WTC11 (cell line): ENCODE results near the gene TP53I13. TPM values are rescaled to one million over a fixed set of nuclear protein-coding genes. Genes with fewer than 3 reads are reported as not detected.

Experiments used
- ATAC-seq: fragments of 200-7000 bp; cut with Tn5 transposase; 2 replicates; pipeline ENCODE4 v1.10.0; 2021; ENCODE audit warnings: mild to moderate bottlenecking, moderate library complexity
- CTCF ChIA-PET: fragments of 300-600 bp; sonication (Branson Sonifier 250); formaldehyde crosslinking; loops from one replicate; lab custom pipeline; 2021; ENCODE audit warnings: antibody characterized with exemption; lab: Charles Lee
- POLR2A ChIA-PET: fragments of 350-600 bp; sonication (Branson Sonifier 250); formaldehyde crosslinking; loops from one replicate; lab custom pipeline; 2021; ENCODE audit warnings: antibody characterized with exemption; lab: Charles Lee
- DNase-seq: peaks from one replicate; pipeline ENCODE4 v3.0.0; 2021; ENCODE audit warnings: low spot score
- H3K27ac Mint-ChIP-seq: 2 replicates; pipeline ENCODE4 v1.8.0; 2021; ENCODE audit warnings: mixed read lengths
- H3K27me3 Mint-ChIP-seq: 2 replicates; pipeline ENCODE4 v1.8.0; 2021; ENCODE audit warnings: low read depth, mild to moderate bottlenecking, moderate library complexity, mixed read lengths
- H3K36me3 Mint-ChIP-seq: 2 replicates; pipeline ENCODE4 v1.8.0; 2021; ENCODE audit warnings: mixed read lengths
- H3K4me1 Mint-ChIP-seq: 2 replicates; pipeline ENCODE4 v1.8.0; 2022; ENCODE audit warnings: mixed read lengths
- H3K4me3 Mint-ChIP-seq: 2 replicates; pipeline ENCODE4 v1.8.0; 2021; ENCODE audit warnings: mild to moderate bottlenecking, moderate library complexity, mixed read lengths
- H3K9me3 Mint-ChIP-seq: 2 replicates; pipeline ENCODE4 v1.8.0; 2021; ENCODE audit warnings: mixed read lengths
- CTCF ChIP-seq: fragments of 200-600 bp; IDR thresholded peaks from 2 replicates; pipeline ENCODE4 v1.8.0; 2022; ENCODE audit warnings: antibody characterized with exemption
- E2F1 ChIP-seq: sonication (generic); formaldehyde crosslinking; IDR thresholded peaks from 2 replicates; pipeline ENCODE4 v1.8.0; 2022; ENCODE audit warnings: mild to moderate bottlenecking, missing genetic modification reagents
- FOXK1 ChIP-seq: sonication (generic); formaldehyde crosslinking; IDR thresholded peaks from 2 replicates; pipeline ENCODE4 v1.8.0; 2022; ENCODE audit warnings: mild to moderate bottlenecking, moderate library complexity, missing genetic modification reagents
- GRHL2 ChIP-seq: fragments of 250-450 bp; sonication (Bioruptor Pico); IDR thresholded peaks from 2 replicates; pipeline ENCODE4 v1.8.0; 2022; ENCODE audit warnings: mild to moderate bottlenecking, moderate library complexity; ENCODE audit not compliant: insufficient replicate concordance, severe bottlenecking
- NFE2L1 ChIP-seq: sonication (generic); formaldehyde crosslinking; IDR thresholded peaks from 2 replicates; pipeline ENCODE4 v1.8.1; 2023; ENCODE audit warnings: missing genetic modification reagents
- NR1H2 ChIP-seq: sonication (generic); formaldehyde crosslinking; IDR thresholded peaks from 2 replicates; pipeline ENCODE4 v1.9.0; 2021; ENCODE audit warnings: mild to moderate bottlenecking, moderate library complexity, missing genetic modification reagents
- OVOL2 ChIP-seq: fragments of 250-450 bp; sonication (Bioruptor Pico); IDR thresholded peaks from 2 replicates; pipeline ENCODE4 v1.9.0; 2021; ENCODE audit warnings: mild to moderate bottlenecking, borderline replicate concordance
- PRRX2 ChIP-seq: fragments of 250-450 bp; sonication (Bioruptor Pico); IDR thresholded peaks from 2 replicates; pipeline ENCODE4 v1.8.0; 2021; ENCODE audit warnings: mild to moderate bottlenecking
- SMAD3 ChIP-seq: sonication (generic); formaldehyde crosslinking; IDR thresholded peaks from 2 replicates; pipeline ENCODE4 v1.8.0; 2022; ENCODE audit warnings: missing genetic modification reagents, mild to moderate bottlenecking, borderline replicate concordance
- TCF7 ChIP-seq: sonication (generic); formaldehyde crosslinking; IDR thresholded peaks from 2 replicates; pipeline ENCODE4 v1.8.0; 2022; ENCODE audit warnings: mild to moderate bottlenecking, low read depth, missing genetic modification reagents, moderate library complexity
- TEAD1 ChIP-seq: sonication (generic); formaldehyde crosslinking; IDR thresholded peaks from 2 replicates; pipeline ENCODE4 v1.8.0; 2022; ENCODE audit warnings: mild to moderate bottlenecking, missing genetic modification reagents
- ZSCAN18 ChIP-seq: fragments of 250-450 bp; sonication (Bioruptor Pico); IDR thresholded peaks from 2 replicates; pipeline ENCODE4 v2.1.2; 2022; ENCODE audit warnings: mild to moderate bottlenecking, moderate library complexity
- total RNA-seq: library from RNA; stranded (reverse); gene quantifications from 3 replicates; pipeline ENCODE4 v1.2.3, GENCODE V29; 2021
- TF ChIP-seq, protein P1 (sequence below): sonication (generic); formaldehyde crosslinking; IDR thresholded peaks from 2 replicates; pipeline ENCODE4 v1.8.0; 2023; ENCODE audit warnings: missing genetic modification reagents
- TF ChIP-seq, protein P2 (sequence below): sonication (generic); formaldehyde crosslinking; IDR thresholded peaks from 2 replicates; pipeline ENCODE4 v1.8.0; 2022; ENCODE audit warnings: missing genetic modification reagents
- TF ChIP-seq, protein P3 (sequence below): sonication (generic); formaldehyde crosslinking; IDR thresholded peaks from 2 replicates; pipeline ENCODE4 v1.8.0; 2023; ENCODE audit warnings: mild to moderate bottlenecking, missing genetic modification reagents

TP53I13 gene
- total RNA-seq, 1 experiment from 2014 or later, result 41.9 TPM

GRCh38 chr17:29617481-29618271 lies 49.2 kb downstream of the TP53I13 start (continued):
- TF ChIP-seq CTCF (peak; percentile 43; the same call in 1 of the 2 replicates), E2F1 (CRISPR knock-in tag) (0 out of 2 replicates have a peak, but pooled peaks have one; percentile 27), NR1H2 (CRISPR knock-in tag) (no peak), NFE2L1 (no peak), TEAD1 (CRISPR knock-in tag) (no peak), PRRX2 (CRISPR knock-in tag) (no peak)
- TF ChIP-seq, protein P1, sequence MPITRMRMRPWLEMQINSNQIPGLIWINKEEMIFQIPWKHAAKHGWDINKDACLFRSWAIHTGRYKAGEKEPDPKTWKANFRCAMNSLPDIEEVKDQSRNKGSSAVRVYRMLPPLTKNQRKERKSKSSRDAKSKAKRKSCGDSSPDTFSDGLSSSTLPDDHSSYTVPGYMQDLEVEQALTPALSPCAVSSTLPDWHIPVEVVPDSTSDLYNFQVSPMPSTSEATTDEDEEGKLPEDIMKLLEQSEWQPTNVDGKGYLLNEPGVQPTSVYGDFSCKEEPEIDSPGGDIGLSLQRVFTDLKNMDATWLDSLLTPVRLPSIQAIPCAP (CRISPR knock-in tag), result no peak

- no peaks in the 10 kb centered on the region for H3K9me3 Mint-ChIP-seq
- DNase-seq, result no peak
- no peak overlapping the region for H3K27ac Mint-ChIP-seq
- H3K4me1 Mint-ChIP-seq, result peaks cover 59% of the 10 kb centered on the region
- CTCF ChIA-PET, result interaction anchor here (0.7 to 9.2 kb wide), 45 partner anchors 11 to 502 kb away, joined by 3 to 272 read pairs (median 6); partner anchors contain the start of genes ABHD15, ANKRD13B, NUFIP2 and SSH2
- no peak for TF ChIP-seq SMAD3
- no peak for TF ChIP-seq OVOL2 (CRISPR knock-in tag)
- no peak for TF ChIP-seq E2F1 (CRISPR knock-in tag)
- 0 out of 2 replicates have a peak, but pooled peaks have one; percentile 3 for TF ChIP-seq FOXK1 (CRISPR knock-in tag)
- no peak for TF ChIP-seq ZSCAN18 (CRISPR knock-in tag)
- TF ChIP-seq, protein P1 (CRISPR knock-in tag), result 0 out of 2 replicates have a peak, but pooled peaks have one; percentile 41
- POLR2A ChIA-PET, result interaction anchor here (1.0 to 2.1 kb wide), 3 partner anchors 27 to 312 kb away, joined by 3 to 12 read pairs (median 3); partner anchors contain the start of genes ANKRD13B and SSH2
- peaks cover 89% of the 10 kb centered on the region for H3K27me3 Mint-ChIP-seq
- H3K36me3 Mint-ChIP-seq, result no peaks in the 10 kb centered on the region
- peak; percentile 1; the same call in 1 of the 2 replicates for ATAC-seq
- H3K4me3 Mint-ChIP-seq, result peak overlapping the region; percentile 45
Observed at GRCh38 chr17:29618272-29619065, 50.0 kb downstream of the TP53I13 start.

GRCh38 chr17:29619251-29619650 lies 50.8 kb downstream of the TP53I13 start:
- Mint-ChIP-seq H3K27me3 (peaks cover 90% of the 10 kb centered on the region), H3K36me3 (no peaks in the 10 kb centered on the region), H3K9me3 (no peaks in the 10 kb centered on the region), H3K27ac (no peak overlapping the region), H3K4me1 (peaks cover 59% of the 10 kb centered on the region), H3K4me3 (no peak overlapping the region)
- no peak for DNase-seq
- ATAC-seq, result no peak
- ChIA-PET POLR2A (no interaction called here), CTCF (interaction anchor here (0.5 to 9.2 kb wide), 10 partner anchors 11 to 474 kb away, joined by 3 to 272 read pairs (median 21); partner anchors contain the start of genes ABHD15, ANKRD13B, SSH2 and TP53I13)
- TF ChIP-seq, protein P2, sequence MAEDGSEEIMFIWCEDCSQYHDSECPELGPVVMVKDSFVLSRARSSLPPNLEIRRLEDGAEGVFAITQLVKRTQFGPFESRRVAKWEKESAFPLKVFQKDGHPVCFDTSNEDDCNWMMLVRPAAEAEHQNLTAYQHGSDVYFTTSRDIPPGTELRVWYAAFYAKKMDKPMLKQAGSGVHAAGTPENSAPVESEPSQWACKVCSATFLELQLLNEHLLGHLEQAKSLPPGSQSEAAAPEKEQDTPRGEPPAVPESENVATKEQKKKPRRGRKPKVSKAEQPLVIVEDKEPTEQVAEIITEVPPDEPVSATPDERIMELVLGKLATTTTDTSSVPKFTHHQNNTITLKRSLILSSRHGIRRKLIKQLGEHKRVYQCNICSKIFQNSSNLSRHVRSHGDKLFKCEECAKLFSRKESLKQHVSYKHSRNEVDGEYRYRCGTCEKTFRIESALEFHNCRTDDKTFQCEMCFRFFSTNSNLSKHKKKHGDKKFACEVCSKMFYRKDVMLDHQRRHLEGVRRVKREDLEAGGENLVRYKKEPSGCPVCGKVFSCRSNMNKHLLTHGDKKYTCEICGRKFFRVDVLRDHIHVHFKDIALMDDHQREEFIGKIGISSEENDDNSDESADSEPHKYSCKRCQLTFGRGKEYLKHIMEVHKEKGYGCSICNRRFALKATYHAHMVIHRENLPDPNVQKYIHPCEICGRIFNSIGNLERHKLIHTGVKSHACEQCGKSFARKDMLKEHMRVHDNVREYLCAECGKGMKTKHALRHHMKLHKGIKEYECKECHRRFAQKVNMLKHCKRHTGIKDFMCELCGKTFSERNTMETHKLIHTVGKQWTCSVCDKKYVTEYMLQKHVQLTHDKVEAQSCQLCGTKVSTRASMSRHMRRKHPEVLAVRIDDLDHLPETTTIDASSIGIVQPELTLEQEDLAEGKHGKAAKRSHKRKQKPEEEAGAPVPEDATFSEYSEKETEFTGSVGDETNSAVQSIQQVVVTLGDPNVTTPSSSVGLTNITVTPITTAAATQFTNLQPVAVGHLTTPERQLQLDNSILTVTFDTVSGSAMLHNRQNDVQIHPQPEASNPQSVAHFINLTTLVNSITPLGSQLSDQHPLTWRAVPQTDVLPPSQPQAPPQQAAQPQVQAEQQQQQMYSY (CRISPR knock-in tag), result no peak
- TF ChIP-seq, protein P3, sequence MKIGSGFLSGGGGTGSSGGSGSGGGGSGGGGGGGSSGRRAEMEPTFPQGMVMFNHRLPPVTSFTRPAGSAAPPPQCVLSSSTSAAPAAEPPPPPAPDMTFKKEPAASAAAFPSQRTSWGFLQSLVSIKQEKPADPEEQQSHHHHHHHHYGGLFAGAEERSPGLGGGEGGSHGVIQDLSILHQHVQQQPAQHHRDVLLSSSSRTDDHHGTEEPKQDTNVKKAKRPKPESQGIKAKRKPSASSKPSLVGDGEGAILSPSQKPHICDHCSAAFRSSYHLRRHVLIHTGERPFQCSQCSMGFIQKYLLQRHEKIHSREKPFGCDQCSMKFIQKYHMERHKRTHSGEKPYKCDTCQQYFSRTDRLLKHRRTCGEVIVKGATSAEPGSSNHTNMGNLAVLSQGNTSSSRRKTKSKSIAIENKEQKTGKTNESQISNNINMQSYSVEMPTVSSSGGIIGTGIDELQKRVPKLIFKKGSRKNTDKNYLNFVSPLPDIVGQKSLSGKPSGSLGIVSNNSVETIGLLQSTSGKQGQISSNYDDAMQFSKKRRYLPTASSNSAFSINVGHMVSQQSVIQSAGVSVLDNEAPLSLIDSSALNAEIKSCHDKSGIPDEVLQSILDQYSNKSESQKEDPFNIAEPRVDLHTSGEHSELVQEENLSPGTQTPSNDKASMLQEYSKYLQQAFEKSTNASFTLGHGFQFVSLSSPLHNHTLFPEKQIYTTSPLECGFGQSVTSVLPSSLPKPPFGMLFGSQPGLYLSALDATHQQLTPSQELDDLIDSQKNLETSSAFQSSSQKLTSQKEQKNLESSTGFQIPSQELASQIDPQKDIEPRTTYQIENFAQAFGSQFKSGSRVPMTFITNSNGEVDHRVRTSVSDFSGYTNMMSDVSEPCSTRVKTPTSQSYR (CRISPR knock-in tag), result no peak
- TF ChIP-seq GRHL2 (CRISPR knock-in tag) (no peak), TCF7 (CRISPR knock-in tag) (no peak), PRRX2 (CRISPR knock-in tag) (no peak)
